ENCODE measurements around the gene ZACN. TPM values are rescaled to one million over a fixed set of nuclear protein-coding genes. Genes with fewer than 3 reads are reported as not detected.

ZACN gene
- total RNA-seq, result not detected in 2 replicates

GRCh38 chr17:76078860-76079534, at the start of gene ZACN:
ZACN (plus strand) TSS chr17:76079182; CDS start chr17:76079265, 83 bp downstream.

GRCh38 chr17:76072148-76072858, 6.7 kb upstream of the ZACN start, which contains the start of gene SRP68:
SRP68 (minus strand) TSS chr17:76072517; CDS start chr17:76072491, 26 bp downstream.

GRCh38 chr17:76074390-76075363, 4.3 kb upstream of the ZACN start, which contains the start of gene GALR2:
GALR2 (plus strand) TSS chr17:76074781; CDS start chr17:76074884, 103 bp downstream.

GRCh38 chr17:76103274-76104139, 24.5 kb downstream of the ZACN start, which contains the start of gene EXOC7:
EXOC7 (minus strand) TSS chr17:76103787; CDS start chr17:76103692, 95 bp downstream.

Other genes with a start within 250 kb of the ZACN start
- gene UNC13D, start 234.8 kb upstream of the ZACN start, total RNA-seq, result 1.1 TPM in 1 of 2 replicates, not detected in the other
- 56.7 and 67.0 TPM in 2 replicates for gene WBP2, start 223.8 kb upstream of the ZACN start, total RNA-seq
- 32.5 and 56.4 TPM in 2 replicates for gene TRIM47, start 200.6 kb upstream of the ZACN start, total RNA-seq
- 19.1 and 20.6 TPM in 2 replicates for gene TRIM65, start 182.2 kb upstream of the ZACN start, total RNA-seq
- 12.3 and 15.7 TPM in 2 replicates for gene MRPL38, start 174.3 kb upstream of the ZACN start, total RNA-seq
- gene FBF1, start 138.1 kb upstream of the ZACN start, total RNA-seq, result 5.1 and 7.6 TPM in 2 replicates
- gene ACOX1, start 100.0 kb upstream of the ZACN start, total RNA-seq, result 16.4 and 32.4 TPM in 2 replicates
- 21.8 and 29.6 TPM in 2 replicates for gene TEN1, start 99.9 kb upstream of the ZACN start, total RNA-seq
- gene CDK3, start 78.3 kb upstream of the ZACN start, total RNA-seq, result 2.2 TPM in 1 of 2 replicates, not detected in the other
- not detected in 2 replicates for gene EVPL, start 51.9 kb upstream of the ZACN start, total RNA-seq
- 19.5 and 24.0 TPM in 2 replicates for gene SRP68, start 6.7 kb upstream of the ZACN start, total RNA-seq
- gene GALR2, start 4.4 kb upstream of the ZACN start, total RNA-seq, result not detected in 2 replicates
- gene EXOC7, start 24.6 kb downstream of the ZACN start, total RNA-seq, result 56.0 and 56.1 TPM in 2 replicates
- gene FOXJ1, start 62.1 kb downstream of the ZACN start, total RNA-seq, result not detected in 2 replicates
- gene RNF157, start 161.3 kb downstream of the ZACN start, total RNA-seq, result 0.16 TPM in 1 of 2 replicates, not detected in the other
- gene UBALD2, start 186.2 kb downstream of the ZACN start, total RNA-seq, result 1.3 and 5.5 TPM in 2 replicates
- 0.65 and 1.4 TPM in 2 replicates for gene QRICH2, start 229.1 kb downstream of the ZACN start, total RNA-seq

All from cardiac atrium fibroblast (primary cell).